Left ventricle myocardium inferior (tissue), 1 donor: ENCODE measurements around the gene BTLA. TPM values are rescaled to one million over a fixed set of nuclear protein-coding genes. Genes with fewer than 3 reads are reported as not detected.

Source experiments
- DNase-seq: peaks from one replicate; pipeline ENCODE4 v3.0.0-alpha.2; 2020
- H3K27ac ChIP-seq: fragments of 200-600 bp; replicated peaks from 2 replicates; pipeline ENCODE4 v1.8.0; 2021
- H3K27me3 ChIP-seq: fragments of 200-600 bp; 2 replicates; pipeline ENCODE4 v1.8.0; 2021; ENCODE audit warnings: low read depth
- H3K36me3 ChIP-seq: fragments of 200-600 bp; 2 replicates; pipeline ENCODE4 v1.8.0; 2021
- H3K4me1 ChIP-seq: fragments of 200-600 bp; 2 replicates; pipeline ENCODE4 v1.8.0; 2021
- H3K4me3 ChIP-seq: fragments of 200-600 bp; 2 replicates; pipeline ENCODE4 v1.8.0; 2021; ENCODE audit warnings: mild to moderate bottlenecking, moderate library complexity
- H3K9me3 ChIP-seq: fragments of 200-600 bp; replicated peaks from 2 replicates; pipeline ENCODE4 v1.8.0; 2021
- intact Hi-C: fragments of 100-400 bp; cut with micrococcal nuclease; formaldehyde crosslinking; loops from one replicate; pipeline ENCODE4 v1.11.0; 2022
- total RNA-seq: library from RNA; stranded (reverse); fragmentation: NEBNext Ultra II Directional; extraction: Animal tissue kit (Norgen Biotek cat#: 25700); gene quantifications from one replicate; pipeline ENCODE4 v1.2.1, GENCODE V29; 2021
- TF ChIP-seq, protein P1 (sequence below): fragments of 200-600 bp; IDR thresholded peaks from 2 replicates; pipeline ENCODE4 v1.8.0; 2021; ENCODE audit warnings: antibody characterized with exemption, mild to moderate bottlenecking, borderline replicate concordance
- donor health status: DM: no; HTN: yes; CAD: no; lungs with severe emphysema.

Gene BTLA
- total RNA-seq, 1 donor from 2014 or later, result not detected

DNA sequence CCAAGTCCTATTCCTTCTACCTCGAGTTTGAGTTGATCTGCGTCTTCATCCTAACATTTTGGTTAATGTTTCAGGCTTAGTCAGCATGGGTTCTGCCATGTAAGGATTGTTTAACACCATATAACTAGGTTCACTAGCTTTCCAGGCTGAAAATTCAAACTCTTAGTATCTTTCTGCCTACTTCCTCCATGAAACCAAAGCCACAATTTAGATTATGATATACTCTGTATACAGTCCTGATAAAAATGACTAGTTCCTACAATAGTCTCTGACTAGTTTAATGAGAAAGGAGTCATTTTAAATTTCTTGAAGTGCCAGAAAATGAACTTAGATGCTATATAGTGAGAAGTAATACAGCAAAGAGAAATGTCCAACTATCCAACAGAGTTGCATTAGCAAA is 6.6 kb upstream of the BTLA start:
- TF ChIP-seq, protein P1, sequence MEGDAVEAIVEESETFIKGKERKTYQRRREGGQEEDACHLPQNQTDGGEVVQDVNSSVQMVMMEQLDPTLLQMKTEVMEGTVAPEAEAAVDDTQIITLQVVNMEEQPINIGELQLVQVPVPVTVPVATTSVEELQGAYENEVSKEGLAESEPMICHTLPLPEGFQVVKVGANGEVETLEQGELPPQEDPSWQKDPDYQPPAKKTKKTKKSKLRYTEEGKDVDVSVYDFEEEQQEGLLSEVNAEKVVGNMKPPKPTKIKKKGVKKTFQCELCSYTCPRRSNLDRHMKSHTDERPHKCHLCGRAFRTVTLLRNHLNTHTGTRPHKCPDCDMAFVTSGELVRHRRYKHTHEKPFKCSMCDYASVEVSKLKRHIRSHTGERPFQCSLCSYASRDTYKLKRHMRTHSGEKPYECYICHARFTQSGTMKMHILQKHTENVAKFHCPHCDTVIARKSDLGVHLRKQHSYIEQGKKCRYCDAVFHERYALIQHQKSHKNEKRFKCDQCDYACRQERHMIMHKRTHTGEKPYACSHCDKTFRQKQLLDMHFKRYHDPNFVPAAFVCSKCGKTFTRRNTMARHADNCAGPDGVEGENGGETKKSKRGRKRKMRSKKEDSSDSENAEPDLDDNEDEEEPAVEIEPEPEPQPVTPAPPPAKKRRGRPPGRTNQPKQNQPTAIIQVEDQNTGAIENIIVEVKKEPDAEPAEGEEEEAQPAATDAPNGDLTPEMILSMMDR, result no peak
- Histone ChIP-seq H3K4me1 (peaks cover 12% of the 10 kb centered on the region), H3K9me3 (no peaks in the 10 kb centered on the region), H3K4me3 (no peak overlapping the region), H3K27me3 (no peaks in the 10 kb centered on the region), H3K27ac (no peak overlapping the region), H3K36me3 (no peaks in the 10 kb centered on the region)
- no peak for DNase-seq
- intact Hi-C loops, result no loop called here

DNA sequence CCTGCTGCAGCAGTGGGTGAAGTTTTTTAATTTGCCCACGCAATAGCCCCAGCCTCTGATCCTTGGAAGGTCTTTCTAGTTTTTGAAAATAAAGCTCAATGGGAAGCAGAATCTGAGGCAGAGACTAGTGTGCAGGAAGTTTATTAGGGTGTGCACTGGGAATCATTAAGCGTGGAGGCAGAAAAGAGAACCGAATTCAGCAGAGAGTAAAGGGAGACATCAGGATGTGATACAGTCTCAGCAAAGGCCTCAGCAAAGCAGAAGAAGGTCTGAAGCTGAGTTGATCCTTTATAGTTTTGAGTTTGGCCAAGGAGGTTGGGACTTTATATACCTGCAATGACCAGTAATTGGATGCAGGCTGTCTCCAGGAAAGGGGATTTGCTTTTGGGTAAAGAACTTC is 4.9 kb upstream of the BTLA start:
- Histone ChIP-seq H3K36me3 (no peaks in the 10 kb centered on the region), H3K4me1 (peaks cover 10% of the 10 kb centered on the region), H3K27me3 (no peaks in the 10 kb centered on the region), H3K9me3 (no peaks in the 10 kb centered on the region), H3K27ac (no peak overlapping the region), H3K4me3 (no peak overlapping the region)
- DNase-seq, result no peak
- TF ChIP-seq, protein P1, result no peak
- intact Hi-C loops, result no loop called here

DNA sequence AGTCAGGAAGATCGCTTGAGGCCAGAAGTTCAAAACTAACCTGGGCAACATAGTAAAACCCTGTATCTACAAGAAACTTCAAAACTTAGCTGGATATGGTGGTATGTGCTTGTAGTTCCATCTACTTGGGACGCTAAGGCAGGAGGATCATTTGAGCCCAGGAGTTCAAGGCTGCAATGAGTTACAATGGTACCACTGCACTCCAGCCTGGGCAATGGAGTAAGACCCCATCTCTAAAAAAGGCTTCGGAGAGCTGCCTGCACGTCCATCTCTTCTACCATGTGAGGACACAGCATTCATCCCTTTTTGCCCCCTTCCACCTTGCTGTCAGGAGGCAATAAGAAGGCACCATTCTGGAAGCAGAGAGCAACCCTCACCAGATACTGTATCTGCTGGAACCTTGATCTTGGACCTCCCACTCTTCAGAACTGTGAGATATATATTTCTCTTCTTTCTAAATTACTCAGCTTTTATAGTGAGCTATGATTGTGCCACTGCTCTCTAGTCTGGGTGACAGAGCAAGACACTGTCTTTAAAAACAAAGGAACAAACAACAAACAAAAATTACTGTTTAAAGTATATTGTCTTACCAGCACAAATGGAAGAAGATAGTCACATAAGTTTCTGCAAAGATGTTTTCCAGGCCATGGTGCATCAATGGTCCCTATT is 4.2 kb upstream of the BTLA start:
- no peak overlapping the region for H3K27ac ChIP-seq
- intact Hi-C loops, result no loop called here
- no peak for DNase-seq

DNA sequence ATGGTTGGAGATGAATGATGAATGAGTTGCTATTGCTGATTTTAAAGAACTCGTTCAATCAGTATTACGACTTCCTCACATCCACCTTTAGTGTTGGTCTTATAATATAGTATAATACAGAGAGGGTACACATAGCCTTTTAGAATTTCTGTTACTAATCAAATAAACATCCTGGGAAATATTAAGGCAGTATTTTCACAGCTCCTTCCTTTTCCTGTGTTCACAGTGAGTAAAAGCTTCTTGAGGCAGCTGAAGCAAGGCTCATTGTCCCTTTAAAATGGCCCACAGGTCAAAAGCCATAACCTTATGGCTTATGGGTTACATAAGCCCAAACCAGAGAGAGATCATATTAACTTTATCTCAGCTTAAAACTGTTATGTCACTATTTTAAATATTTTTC is 1.3 kb upstream of the BTLA start:
- Histone ChIP-seq H3K27me3 (no peaks in the 10 kb centered on the region), H3K27ac (no peak overlapping the region), H3K9me3 (no peaks in the 10 kb centered on the region), H3K36me3 (no peaks in the 10 kb centered on the region), H3K4me3 (no peak overlapping the region), H3K4me1 (no peaks in the 10 kb centered on the region)
- intact Hi-C loops, result no loop called here
- TF ChIP-seq, protein P1, result no peak
- DNase-seq, result no peak

More for the DNA sequence above, 4.2 kb upstream of the BTLA start:
- peaks cover 3% of the 10 kb centered on the region for H3K4me1 ChIP-seq
- no peaks in the 10 kb centered on the region for H3K36me3 ChIP-seq
- no peaks in the 10 kb centered on the region for H3K27me3 ChIP-seq
- H3K4me3 ChIP-seq, result no peak overlapping the region
- TF ChIP-seq, protein P1, result no peak
- H3K9me3 ChIP-seq, result no peaks in the 10 kb centered on the region

DNA sequence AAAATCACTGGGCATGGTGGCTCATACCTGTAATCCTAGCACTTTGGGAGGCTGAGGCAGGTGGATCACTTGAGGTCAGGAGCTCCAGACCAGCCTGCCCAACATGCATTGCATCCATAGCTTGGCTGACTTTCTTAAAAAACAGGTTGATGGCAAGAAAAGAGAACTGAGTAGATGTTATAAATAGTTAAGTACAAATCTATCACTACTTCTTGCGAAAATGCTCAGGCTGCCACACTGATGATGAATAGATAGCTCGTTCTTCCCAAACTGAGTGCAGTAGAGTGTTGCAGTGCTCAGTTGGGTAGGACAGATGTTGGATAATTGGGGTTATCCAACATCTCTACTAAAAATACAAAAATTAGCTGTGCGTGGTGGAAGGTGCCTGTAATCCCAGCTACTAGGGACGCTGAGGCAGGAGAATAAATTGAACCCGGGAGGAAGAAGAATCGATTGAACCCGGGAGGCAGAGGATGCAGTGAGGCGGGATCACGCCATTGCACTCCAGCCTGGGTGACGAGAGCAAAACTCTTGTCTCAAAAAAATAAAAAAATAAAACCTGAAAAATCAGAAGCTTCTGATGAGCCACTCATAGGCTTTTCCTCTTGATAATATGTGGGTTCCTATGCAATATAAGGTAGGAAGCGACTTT is 1.2 kb downstream of the BTLA start:
- intact Hi-C loops, result no loop called here
- TF ChIP-seq, protein P1, result no peak
- DNase-seq, result no peak
- no peak overlapping the region for H3K4me3 ChIP-seq
- H3K27me3 ChIP-seq, result no peaks in the 10 kb centered on the region
- H3K9me3 ChIP-seq, result peaks cover 4% of the 10 kb centered on the region
- no peaks in the 10 kb centered on the region for H3K4me1 ChIP-seq
- no peaks in the 10 kb centered on the region for H3K36me3 ChIP-seq
- no peak overlapping the region for H3K27ac ChIP-seq
